ENCODE data around the gene ZNF598.

Gene ZNF598

DNA sequence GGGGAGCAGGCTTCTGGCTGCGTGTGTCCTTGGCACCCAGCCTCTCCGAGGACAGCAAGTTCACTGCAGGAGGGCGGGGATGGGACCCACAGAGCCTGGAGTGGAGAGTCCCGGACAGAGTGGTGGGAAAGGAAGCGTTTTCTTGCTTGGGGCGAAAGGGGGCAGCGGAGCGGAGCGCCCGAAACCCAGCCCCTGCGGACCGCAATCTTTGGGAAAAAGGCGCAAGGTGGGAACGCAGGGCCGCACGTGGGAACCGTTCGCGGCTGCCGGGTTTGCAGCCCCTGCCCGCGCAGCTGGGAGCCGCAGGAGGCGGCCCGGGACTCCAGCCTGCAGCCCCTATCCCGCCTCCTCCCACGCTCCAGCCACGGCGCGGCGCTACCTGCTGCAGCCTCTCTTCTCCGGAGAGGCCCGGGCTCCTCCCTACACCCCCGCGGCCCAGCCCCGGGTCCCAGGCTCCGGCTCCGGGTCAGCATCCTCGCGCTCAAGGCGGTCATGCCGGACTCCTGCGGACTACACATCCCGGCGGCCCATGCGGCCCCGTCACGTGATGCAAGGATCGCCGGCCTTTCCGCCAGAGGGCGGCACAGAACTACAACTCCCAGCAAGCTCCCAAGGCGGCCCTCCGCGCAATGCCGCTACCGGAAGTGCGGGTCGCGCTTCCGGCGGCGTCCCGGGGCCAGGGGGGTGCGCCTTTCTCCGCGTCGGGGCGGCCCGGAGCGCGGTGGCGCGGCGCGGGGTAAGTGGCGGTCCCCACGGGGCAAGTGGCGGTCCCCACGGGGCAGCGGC, 37.9 kb upstream of the ZNF598 start, which contains the start of the genes NTHL1 and TSC2 (continued):
- no peak for TF ChIP-seq ZNF48 (tag by site-specific recombination; IDR thresholded peaks at IDR 0.05)
- TF ChIP-seq, protein P1, sequence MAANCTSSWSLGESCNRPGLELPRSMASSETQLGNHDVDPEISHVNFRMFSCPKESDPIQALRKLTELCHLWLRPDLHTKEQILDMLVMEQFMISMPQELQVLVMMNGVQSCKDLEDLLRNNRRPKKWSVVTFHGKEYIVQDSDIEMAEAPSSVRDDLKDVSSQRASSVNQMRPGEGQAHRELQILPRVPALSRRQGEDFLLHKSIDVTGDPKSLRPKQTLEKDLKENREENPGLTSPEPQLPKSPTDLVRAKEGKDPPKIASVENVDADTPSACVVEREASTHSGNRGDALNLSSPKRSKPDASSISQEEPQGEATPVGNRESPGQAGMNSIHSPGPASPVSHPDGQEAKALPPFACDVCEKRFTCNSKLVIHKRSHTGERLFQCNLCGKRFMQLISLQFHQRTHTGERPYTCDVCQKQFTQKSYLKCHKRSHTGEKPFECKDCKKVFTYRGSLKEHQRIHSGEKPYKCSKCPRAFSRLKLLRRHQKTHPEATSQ (tag by site-specific recombination; IDR thresholded peaks at IDR 0.05), result no peak
- TF ChIP-seq, protein P2, sequence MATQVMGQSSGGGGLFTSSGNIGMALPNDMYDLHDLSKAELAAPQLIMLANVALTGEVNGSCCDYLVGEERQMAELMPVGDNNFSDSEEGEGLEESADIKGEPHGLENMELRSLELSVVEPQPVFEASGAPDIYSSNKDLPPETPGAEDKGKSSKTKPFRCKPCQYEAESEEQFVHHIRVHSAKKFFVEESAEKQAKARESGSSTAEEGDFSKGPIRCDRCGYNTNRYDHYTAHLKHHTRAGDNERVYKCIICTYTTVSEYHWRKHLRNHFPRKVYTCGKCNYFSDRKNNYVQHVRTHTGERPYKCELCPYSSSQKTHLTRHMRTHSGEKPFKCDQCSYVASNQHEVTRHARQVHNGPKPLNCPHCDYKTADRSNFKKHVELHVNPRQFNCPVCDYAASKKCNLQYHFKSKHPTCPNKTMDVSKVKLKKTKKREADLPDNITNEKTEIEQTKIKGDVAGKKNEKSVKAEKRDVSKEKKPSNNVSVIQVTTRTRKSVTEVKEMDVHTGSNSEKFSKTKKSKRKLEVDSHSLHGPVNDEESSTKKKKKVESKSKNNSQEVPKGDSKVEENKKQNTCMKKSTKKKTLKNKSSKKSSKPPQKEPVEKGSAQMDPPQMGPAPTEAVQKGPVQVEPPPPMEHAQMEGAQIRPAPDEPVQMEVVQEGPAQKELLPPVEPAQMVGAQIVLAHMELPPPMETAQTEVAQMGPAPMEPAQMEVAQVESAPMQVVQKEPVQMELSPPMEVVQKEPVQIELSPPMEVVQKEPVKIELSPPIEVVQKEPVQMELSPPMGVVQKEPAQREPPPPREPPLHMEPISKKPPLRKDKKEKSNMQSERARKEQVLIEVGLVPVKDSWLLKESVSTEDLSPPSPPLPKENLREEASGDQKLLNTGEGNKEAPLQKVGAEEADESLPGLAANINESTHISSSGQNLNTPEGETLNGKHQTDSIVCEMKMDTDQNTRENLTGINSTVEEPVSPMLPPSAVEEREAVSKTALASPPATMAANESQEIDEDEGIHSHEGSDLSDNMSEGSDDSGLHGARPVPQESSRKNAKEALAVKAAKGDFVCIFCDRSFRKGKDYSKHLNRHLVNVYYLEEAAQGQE (tag by site-specific recombination; IDR thresholded peaks at IDR 0.05), result 0 out of 2 replicates have a peak, but pooled peaks have one; percentile 22
- TF ChIP-seq, protein P3, sequence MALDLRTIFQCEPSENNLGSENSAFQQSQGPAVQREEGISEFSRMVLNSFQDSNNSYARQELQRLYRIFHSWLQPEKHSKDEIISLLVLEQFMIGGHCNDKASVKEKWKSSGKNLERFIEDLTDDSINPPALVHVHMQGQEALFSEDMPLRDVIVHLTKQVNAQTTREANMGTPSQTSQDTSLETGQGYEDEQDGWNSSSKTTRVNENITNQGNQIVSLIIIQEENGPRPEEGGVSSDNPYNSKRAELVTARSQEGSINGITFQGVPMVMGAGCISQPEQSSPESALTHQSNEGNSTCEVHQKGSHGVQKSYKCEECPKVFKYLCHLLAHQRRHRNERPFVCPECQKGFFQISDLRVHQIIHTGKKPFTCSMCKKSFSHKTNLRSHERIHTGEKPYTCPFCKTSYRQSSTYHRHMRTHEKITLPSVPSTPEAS (tag by site-specific recombination; IDR thresholded peaks at IDR 0.05), result 0 out of 2 replicates have a peak, but pooled peaks have one; percentile 15
- TF ChIP-seq PBX3 (CRISPR knock-in tag; IDR thresholded peaks at IDR 0.05), result 0 out of 2 replicates have a peak, but pooled peaks have one; percentile 33
- peak; percentile 94 for TF ChIP-seq YY1 (tag by site-specific recombination; IDR thresholded peaks at IDR 0.05)
- TF ChIP-seq GLIS2 (tag by site-specific recombination; IDR thresholded peaks at IDR 0.05), result peak; percentile 74
- no peak for TF ChIP-seq ZNF670 (tag by site-specific recombination; IDR thresholded peaks at IDR 0.05; ENCODE audit: low read depth)
- no peak for TF ChIP-seq ZBTB49 (tag by site-specific recombination; IDR thresholded peaks at IDR 0.05; ENCODE audit: low read depth)
- TF ChIP-seq ZNF16 (tag by site-specific recombination; IDR thresholded peaks at IDR 0.05; ENCODE audit: low read depth), result no peak
- peak; percentile 56; the same call in 1 of the 2 replicates for TF ChIP-seq ZNF639 (tag by site-specific recombination; IDR thresholded peaks at IDR 0.05)
- TF ChIP-seq, protein P4, sequence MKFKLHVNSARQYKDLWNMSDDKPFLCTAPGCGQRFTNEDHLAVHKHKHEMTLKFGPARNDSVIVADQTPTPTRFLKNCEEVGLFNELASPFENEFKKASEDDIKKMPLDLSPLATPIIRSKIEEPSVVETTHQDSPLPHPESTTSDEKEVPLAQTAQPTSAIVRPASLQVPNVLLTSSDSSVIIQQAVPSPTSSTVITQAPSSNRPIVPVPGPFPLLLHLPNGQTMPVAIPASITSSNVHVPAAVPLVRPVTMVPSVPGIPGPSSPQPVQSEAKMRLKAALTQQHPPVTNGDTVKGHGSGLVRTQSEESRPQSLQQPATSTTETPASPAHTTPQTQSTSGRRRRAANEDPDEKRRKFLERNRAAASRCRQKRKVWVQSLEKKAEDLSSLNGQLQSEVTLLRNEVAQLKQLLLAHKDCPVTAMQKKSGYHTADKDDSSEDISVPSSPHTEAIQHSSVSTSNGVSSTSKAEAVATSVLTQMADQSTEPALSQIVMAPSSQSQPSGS (tag by site-specific recombination; IDR thresholded peaks at IDR 0.05; ENCODE audit: low read depth), result no peak
- peak; percentile 85 for TF ChIP-seq ZBTB8A (tag by site-specific recombination; IDR thresholded peaks at IDR 0.05)
- TF ChIP-seq ZNF23 (tag by site-specific recombination; IDR thresholded peaks at IDR 0.05; ENCODE audit: borderline replicate concordance), result no peak
- TF ChIP-seq ZNF560 (tag by site-specific recombination; IDR thresholded peaks at IDR 0.05; ENCODE audit: borderline replicate concordance), result no peak
- TF ChIP-seq OSR2 (tag by site-specific recombination; IDR thresholded peaks at IDR 0.05), result no peak; the same call in 1 of the 2 replicates
- TF ChIP-seq ZNF629 (tag by site-specific recombination; IDR thresholded peaks at IDR 0.05), result peak; percentile 86
- TF ChIP-seq ZNF26 (tag by site-specific recombination; IDR thresholded peaks at IDR 0.05), result no peak
- peak; percentile 80 for TF ChIP-seq KLF8 (tag by site-specific recombination; IDR thresholded peaks at IDR 0.05)
- TF ChIP-seq ZNF112 (tag by site-specific recombination; IDR thresholded peaks at IDR 0.05), result no peak
- 0 out of 2 replicates have a peak, but pooled peaks have one; percentile 45 for TF ChIP-seq ZSCAN23 (tag by site-specific recombination; IDR thresholded peaks at IDR 0.05)
- TF ChIP-seq ZNF146 (tag by site-specific recombination; IDR thresholded peaks at IDR 0.05), result no peak
